NCI-H524 treated with DMSO at 0.1 percent for 48 hours (cell line): ENCODE results near the gene HMCN2.
"Not testable (repeated sequence)": the region's sequence is repeated elsewhere in the genome, so short reads cannot be mapped to it uniquely, and the experiment has no call there.

Source experiments
- DNase-seq: peaks from one replicate; lab custom pipeline; 2025; lab: John Stamatoyannopoulos, UW

HMCN2 gene

DNA sequence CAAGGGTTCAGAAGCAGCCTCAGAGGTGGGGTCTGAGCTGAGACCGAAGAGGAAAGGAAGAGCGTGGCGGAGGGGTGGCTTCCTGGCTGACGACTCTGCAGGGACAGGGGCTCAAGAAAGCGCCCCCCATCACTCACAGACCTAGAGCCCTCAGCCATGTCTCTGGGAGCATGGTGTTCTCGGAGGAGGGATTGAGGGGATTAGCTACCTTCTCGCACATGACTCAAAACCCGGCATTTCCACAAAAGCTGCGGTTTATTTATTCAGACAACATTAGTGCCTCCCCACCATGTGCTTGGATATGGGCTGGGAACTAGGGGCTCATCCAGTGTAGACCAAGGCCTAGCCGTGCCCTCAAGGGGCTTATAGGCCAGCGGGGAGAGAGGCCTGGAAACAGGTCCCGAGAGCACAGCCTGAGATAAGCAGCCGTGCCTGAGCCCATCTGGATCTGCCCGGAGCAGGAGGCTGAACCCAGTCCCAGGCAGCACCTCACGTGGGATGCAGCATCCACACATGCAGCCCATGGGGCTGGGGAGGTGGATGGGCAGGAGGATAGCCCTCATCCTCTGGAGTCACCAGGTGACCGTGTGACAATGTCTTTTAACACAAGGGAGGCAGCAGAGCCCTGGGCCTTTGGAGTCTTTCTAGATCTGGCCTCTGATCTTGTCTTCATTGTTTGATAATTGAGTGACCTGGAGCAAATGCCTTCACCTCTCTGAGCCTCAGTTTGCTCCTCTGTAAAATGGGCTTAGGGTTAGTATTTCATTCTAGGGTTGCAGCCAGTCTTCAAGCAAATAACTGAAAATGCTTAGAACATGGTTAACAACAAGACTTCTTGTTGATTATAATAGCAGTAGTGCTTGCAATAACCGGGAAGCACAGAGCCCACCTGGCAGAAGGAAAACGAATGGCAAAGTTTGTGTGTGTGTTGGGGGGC is 878 bp upstream of the HMCN2 start:
- no peak for DNase-seq

- no peak for DNase-seq
These were observed 907 bp downstream of the HMCN2 start for GRCh38 chr9:130266236-130267098.

DNA sequence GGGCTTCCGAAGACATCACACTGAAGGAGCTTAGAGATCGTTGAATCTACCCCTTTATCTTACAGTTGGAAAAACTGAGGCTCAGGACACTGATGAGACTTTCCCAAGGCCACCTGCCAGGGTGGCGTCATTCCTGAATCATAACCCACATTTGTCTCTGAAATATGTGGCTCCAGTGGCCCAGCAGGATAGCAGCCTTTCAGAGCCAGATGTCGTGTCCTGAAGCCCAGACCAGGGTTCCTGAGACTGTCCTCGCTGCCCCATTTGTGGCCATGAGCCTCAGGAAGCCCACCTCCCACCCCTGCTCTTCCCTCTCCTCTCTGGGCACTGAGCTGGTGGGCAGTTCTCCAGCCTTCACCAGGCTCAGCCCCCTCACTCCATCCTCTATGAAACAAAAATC is 2.4 kb downstream of the HMCN2 start:
- no peak for DNase-seq

DNA sequence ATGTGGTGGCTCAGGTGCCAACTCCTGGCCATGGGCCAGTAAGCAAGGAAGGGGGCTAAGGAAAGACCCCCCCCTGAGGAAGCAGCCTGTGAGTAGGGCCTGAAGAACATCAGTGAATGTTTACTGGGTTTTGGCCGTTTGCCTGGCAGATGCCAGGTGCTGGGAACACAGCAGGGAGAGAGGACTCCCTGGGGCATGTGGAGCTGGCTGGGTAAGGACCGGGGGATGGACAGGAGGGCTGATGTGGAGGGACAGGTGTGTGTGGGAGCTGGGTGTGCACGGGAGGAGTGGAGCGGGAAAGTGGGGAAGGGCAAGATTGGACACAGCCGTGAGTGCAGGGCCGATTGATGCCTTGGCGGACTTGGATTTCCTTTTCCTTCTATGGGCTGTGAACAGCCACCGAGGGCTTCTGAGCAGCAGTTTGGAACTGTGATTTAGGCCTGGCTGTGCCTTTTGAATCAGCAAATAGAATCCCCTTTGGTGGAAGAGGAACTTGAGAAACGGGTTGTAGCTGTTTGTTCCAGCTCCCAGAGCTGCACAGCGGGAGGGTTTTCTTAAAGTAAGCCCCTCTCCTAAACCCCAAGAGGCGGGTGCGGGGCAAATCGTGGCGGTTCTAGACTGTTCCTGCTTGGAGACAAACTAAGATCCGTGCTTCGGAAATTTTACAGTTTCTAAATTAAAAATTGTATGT is 3.1 kb downstream of the HMCN2 start:
- peak; percentile 80 for DNase-seq

- DNase-seq = no peak
These were observed 5.9 kb downstream of the HMCN2 start for GRCh38 chr9:130271473-130271872.

- no peak for DNase-seq
These were observed 9.6 kb downstream of the HMCN2 start for GRCh38 chr9:130275156-130275555.

GRCh38 chr9:130276121-130276520 is 10.6 kb downstream of the HMCN2 start:
- no peak for DNase-seq

- no peak for DNase-seq
These were observed 11.4 kb downstream of the HMCN2 start for GRCh38 chr9:130276955-130277354.

- DNase-seq = not testable (repeated sequence)
These were observed 12.0 kb downstream of the HMCN2 start for GRCh38 chr9:130277525-130277924.

- DNase-seq = no peak
These were observed 18.1 kb downstream of the HMCN2 start for GRCh38 chr9:130283539-130284248.

DNA sequence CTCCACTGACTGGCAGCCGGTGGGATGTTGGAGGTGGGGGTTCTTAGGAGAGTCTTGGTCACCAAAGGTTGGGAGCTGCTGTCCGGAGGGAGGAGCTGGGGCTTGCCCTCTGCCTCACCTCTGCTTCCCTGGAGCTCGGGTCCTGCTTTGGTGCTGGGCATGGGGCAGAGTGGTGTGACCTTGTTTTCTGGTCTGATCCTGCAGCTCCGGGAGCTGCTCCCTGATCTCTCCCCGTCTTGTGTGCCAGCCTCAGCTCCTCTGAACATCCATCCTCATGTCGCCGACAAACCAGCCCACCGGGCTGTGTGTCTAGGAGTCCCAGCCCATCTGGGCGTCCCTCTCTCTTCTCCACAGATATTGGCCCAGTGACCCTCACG is 18.7 kb downstream of the HMCN2 start:
- DNase-seq = no peak

GRCh38 chr9:130284690-130285089 is 19.1 kb downstream of the HMCN2 start:
- DNase-seq = no peak

DNA sequence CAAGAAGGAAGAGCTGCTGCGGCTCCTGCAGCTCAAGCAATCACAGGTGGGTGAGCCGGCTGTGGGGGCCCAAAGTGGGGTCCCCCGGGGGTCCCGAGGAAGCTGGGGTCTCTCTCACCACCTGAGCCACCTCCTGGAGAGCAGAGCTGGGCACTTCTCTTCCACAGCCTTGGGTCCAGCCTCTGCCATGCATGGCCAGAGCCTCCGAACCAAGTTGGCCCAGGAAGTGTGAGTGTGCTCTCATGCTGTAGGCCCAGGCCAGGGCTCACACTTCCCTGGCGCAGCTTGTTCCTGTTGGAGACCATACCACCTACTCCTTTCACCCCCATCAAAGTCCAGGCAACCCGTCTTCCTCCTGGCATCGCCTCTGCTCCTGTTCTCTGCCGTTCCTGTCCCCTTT is 19.7 kb downstream of the HMCN2 start:
- DNase-seq = no peak

GRCh38 chr9:130286072-130286770 is 20.7 kb downstream of the HMCN2 start:
- DNase-seq = no peak

DNA sequence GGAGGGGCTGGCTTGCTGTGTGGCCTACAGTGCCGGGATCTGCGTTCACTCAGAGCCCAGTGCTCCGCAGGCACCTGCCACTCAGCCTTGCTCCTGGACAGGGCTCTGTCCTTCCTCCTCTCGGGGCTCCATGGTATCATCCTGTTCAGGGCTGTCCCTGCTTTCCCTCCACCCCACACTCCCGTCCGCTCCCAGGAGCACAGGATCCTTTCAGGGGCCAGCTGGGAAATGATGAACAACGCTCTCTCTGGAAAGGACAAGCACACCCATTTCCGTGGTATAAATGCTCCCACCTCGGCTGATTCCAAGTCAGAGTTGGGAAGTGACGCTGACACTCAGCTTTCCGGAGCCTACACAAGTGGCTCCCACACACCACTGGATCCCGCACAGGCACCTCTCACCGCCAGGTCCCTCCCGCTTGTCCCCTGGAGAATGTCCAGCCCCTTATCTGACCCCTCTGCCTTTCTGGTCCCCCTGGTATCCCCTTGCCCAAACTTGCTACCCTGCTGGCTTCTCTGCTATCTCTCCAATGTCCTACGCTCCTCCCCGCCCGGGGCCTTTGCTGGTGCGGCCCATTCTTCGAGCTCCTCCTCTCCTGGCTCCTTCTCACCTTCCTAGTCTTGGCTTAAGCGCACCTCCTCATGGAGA is 21.3 kb downstream of the HMCN2 start:
- DNase-seq = no peak

- DNase-seq = no peak
These were observed 22.2 kb downstream of the HMCN2 start for GRCh38 chr9:130287736-130288135.

- DNase-seq = no peak
These were observed 22.8 kb downstream of the HMCN2 start for GRCh38 chr9:130288393-130288792.

DNA sequence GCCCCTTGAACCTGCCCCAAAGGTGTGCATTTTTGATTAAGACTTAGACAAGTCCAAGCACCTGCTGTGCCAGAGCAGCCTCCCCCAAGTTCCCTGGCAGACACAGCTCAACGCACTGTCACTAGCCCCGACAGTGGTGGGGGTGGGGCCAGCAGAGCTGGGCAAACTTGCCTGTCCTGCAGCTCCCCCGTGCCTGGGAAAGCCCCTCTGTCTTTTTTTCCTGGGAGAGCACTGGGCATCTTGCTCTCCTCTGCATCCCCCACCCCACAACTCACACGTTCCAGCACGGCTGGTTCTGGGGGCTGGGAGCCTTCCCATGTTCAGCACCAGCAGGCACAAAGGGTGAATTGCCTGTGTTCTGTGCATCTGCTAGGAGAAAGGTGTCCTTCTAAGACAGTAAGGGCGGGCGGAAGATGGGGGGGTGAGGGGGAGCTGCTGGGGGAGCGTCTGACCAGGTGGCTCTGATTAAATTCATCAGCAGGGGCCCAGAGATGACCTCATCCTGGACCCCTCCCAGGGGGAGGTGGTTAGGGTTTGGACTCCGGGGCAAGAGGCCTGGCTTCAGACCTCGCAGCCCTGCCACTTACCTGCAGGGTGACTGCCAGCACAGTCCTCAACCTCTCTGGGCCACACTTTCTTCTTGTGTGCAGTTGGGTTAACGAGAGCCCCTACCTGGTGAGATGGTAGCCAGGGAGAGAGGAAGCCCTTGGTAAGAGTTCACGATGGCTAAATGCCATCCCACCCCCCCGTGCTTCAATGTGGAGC is 23.5 kb downstream of the HMCN2 start:
- DNase-seq = no peak

- no peak for DNase-seq
These were observed 24.2 kb downstream of the HMCN2 start for GRCh38 chr9:130289711-130290241.
